IMR-90 (cell line): ENCODE results near the gene PRSS56. TPM values are rescaled to one million over a fixed set of nuclear protein-coding genes. Genes with fewer than 3 reads are reported as not detected.

Experiments used
- ATAC-seq: fragments of 200-7000 bp; cut with Tn5 transposase; 2 replicates; pipeline ENCODE4 v1.9.1; 2020; ENCODE audit warnings: low read depth, mild to moderate bottlenecking, moderate library complexity
- BruUV-seq: library from RNA; stranded (reverse); fragments of 400-500 nt; replicated peaks from 2 replicates; lab custom pipeline; 2021; lab: Mats Ljungman, UMichigan
- CTCF ChIA-PET: fragments of 300-600 bp; formaldehyde crosslinking; extraction: SDS; loops from one replicate; lab custom pipeline; 2021; ENCODE audit warnings: antibody characterized with exemption; lab: Yijun Ruan, JAX
- POLR2A ChIA-PET: fragments of 300-600 bp; sonication (Branson Sonifier 250); formaldehyde crosslinking; loops from one replicate; lab custom pipeline; 2022; ENCODE audit warnings: antibody characterized with exemption; ENCODE audit not compliant: unreplicated experiment; lab: Charles Lee
- DNase-seq: peaks from one replicate; pipeline ENCODE4 v3.0.0; 2013
- H2AFZ ChIP-seq: replicated peaks from 2 replicates; pipeline ENCODE3; 2013; ENCODE audit warnings: low read length, mild to moderate bottlenecking; ENCODE audit not compliant: poor library complexity
- H2AK5ac ChIP-seq: 2 replicates; pipeline ENCODE4 v1.6.1; 2013; ENCODE audit warnings: low read depth, low read length, inconsistent platforms
- H2AK9ac ChIP-seq: replicated peaks from 2 replicates; pipeline ENCODE3; 2013; ENCODE audit warnings: mild to moderate bottlenecking, low read depth, low read length, moderate library complexity; ENCODE audit not compliant: poor library complexity
- H2BK120ac ChIP-seq: 2 replicates; pipeline ENCODE4 v1.6.1; 2013; ENCODE audit warnings: low read depth, low read length, inconsistent platforms
- H2BK15ac ChIP-seq: 3 replicates; pipeline ENCODE4 v1.6.1; 2013; ENCODE audit warnings: low read depth, low read length, inconsistent platforms
- H2BK20ac ChIP-seq: 2 replicates; pipeline ENCODE4 v1.6.1; 2013; ENCODE audit warnings: low read depth, mild to moderate bottlenecking, inconsistent platforms, low read length, moderate library complexity
- H2BK5ac ChIP-seq: 2 replicates; pipeline ENCODE4 v1.6.1; 2013; ENCODE audit warnings: mild to moderate bottlenecking, low read depth, low read length, inconsistent platforms; ENCODE audit not compliant: poor library complexity, severe bottlenecking
- H3K14ac ChIP-seq: replicated peaks from 2 replicates; pipeline ENCODE4 v1.6.1; 2013; ENCODE audit warnings: low read depth, low read length, inconsistent platforms
- H3K18ac ChIP-seq: 2 replicates; pipeline ENCODE4 v1.6.1; 2013; ENCODE audit warnings: low read depth, low read length, control low read depth
- H3K23ac ChIP-seq: 2 replicates; pipeline ENCODE4 v1.6.1; 2013; ENCODE audit warnings: low read depth, low read length, inconsistent platforms
- H3K27ac ChIP-seq: 2 replicates; pipeline ENCODE4 v1.5.1; 2013; ENCODE audit warnings: mild to moderate bottlenecking, control low read depth, low read length; ENCODE audit not compliant: insufficient read depth
- H3K27me3 ChIP-seq: 2 replicates; pipeline ENCODE4 v1.6.1; 2013; ENCODE audit warnings: low read length; ENCODE audit not compliant: control insufficient read depth, insufficient read depth
- H3K36me3 ChIP-seq: 2 replicates; pipeline ENCODE4 v1.6.1; 2013; ENCODE audit warnings: low read length, mixed read lengths; ENCODE audit not compliant: control insufficient read depth, insufficient read depth
- H3K4ac ChIP-seq: 2 replicates; pipeline ENCODE4 v1.6.1; 2013; ENCODE audit warnings: low read depth, low read length, inconsistent platforms
- H3K4me1 ChIP-seq: 2 replicates; pipeline ENCODE4 v1.6.1; 2013; ENCODE audit warnings: low read length, mixed read lengths; ENCODE audit not compliant: control insufficient read depth, insufficient read depth
- H3K4me2 ChIP-seq: 2 replicates; pipeline ENCODE4 v1.6.1; 2013; ENCODE audit warnings: low read depth, mild to moderate bottlenecking, control low read depth, low read length, moderate library complexity
- H3K4me3 ChIP-seq: 2 replicates; pipeline ENCODE4 v1.5.1; 2013; ENCODE audit warnings: low read depth, mild to moderate bottlenecking, control low read depth, low read length, moderate library complexity; ENCODE audit not compliant: insufficient read depth
- H3K56ac ChIP-seq: 2 replicates; pipeline ENCODE4 v1.6.1; 2013; ENCODE audit warnings: low read length, inconsistent platforms; ENCODE audit not compliant: insufficient read depth; ENCODE audit errors: extremely low read depth
- H3K79me1 ChIP-seq, 2 experiments: 2 replicates each; pipeline ENCODE4 v1.6.1; 2013; ENCODE audit warnings: low read length in 2 of 2, inconsistent platforms in 1 of 2, low read depth in 1 of 2
- H3K9ac ChIP-seq: 2 replicates; pipeline ENCODE4 v1.6.1; 2013; ENCODE audit warnings: low read depth, low read length, control low read depth
- H3K9me1 ChIP-seq: 2 replicates; pipeline ENCODE4 v1.6.1; 2013; ENCODE audit warnings: low read length, inconsistent platforms; ENCODE audit not compliant: insufficient read depth
- H3K9me3 ChIP-seq: 2 replicates; pipeline ENCODE4 v1.6.1; 2013; ENCODE audit warnings: low read length; ENCODE audit not compliant: control insufficient read depth, insufficient read depth
- H4K20me1 ChIP-seq: 2 replicates; pipeline ENCODE4 v1.6.1; 2013; ENCODE audit warnings: low read length, inconsistent platforms; ENCODE audit not compliant: insufficient read depth
- H4K5ac ChIP-seq: 2 replicates; pipeline ENCODE4 v1.6.1; 2013; ENCODE audit warnings: mild to moderate bottlenecking, low read depth, low read length, control low read depth
- H4K8ac ChIP-seq, 2 experiments: 2 replicates each; pipeline ENCODE4 v1.6.1; 2013; ENCODE audit warnings: low read depth in 2 of 2, low read length in 2 of 2, control low read depth in 1 of 2, inconsistent platforms in 1 of 2
- H4K91ac ChIP-seq: 2 replicates; pipeline ENCODE4 v1.6.1; 2013; ENCODE audit warnings: low read depth, low read length, inconsistent platforms; ENCODE audit not compliant: insufficient read depth
- CEBPB ChIP-seq: IDR thresholded peaks from 2 replicates; pipeline ENCODE4 v1.6.1; 2012; ENCODE audit warnings: low read depth, low read length, improper control_type of control experiment
- CHD1 ChIP-seq: IDR thresholded peaks from 2 replicates; pipeline ENCODE4 v1.6.1; 2012; ENCODE audit warnings: low read depth, low read length, improper control_type of control experiment
- MAFK ChIP-seq: IDR thresholded peaks from 2 replicates; pipeline ENCODE4 v1.6.1; 2012; ENCODE audit warnings: low read depth, low read length, improper control_type of control experiment
- NFE2L2 ChIP-seq: fragments of 150-350 bp; IDR thresholded peaks from 2 replicates; pipeline ENCODE4 v1.6.1; 2016; ENCODE audit warnings: low read depth, mild to moderate bottlenecking, low read length
- POLR2A ChIP-seq: IDR thresholded peaks from 2 replicates; pipeline ENCODE4 v1.6.1; 2012; ENCODE audit warnings: mild to moderate bottlenecking, low read depth, low read length
- RFX5 ChIP-seq: IDR thresholded peaks from 2 replicates; pipeline ENCODE4 v1.8.0; 2012; ENCODE audit warnings: low read depth, mild to moderate bottlenecking, low read length, moderate library complexity
- WGBS, 2 experiments: methylation state at CpG; one replicate each; pipeline versions ENCODE4 v1.1.5 to v1.1.7; 2013; ENCODE audit warnings: missing lambda C conversion rate in 2 of 2; ENCODE audit not compliant: insufficient read length in 1 of 2; ENCODE audit errors: extremely low coverage in 2 of 2; 5-methylcytosine and 5-hydroxymethylcytosine counted together
- dilution Hi-C: fragments of 300-500 bp; cut with HindIII; formaldehyde crosslinking; loops from one replicate; pipeline ENCODE4 v1.14.3; 2018; ENCODE audit warnings: low sequenced_read_pairs; ENCODE audit not compliant: unreplicated experiment
- in situ Hi-C: fragments of 300-500 bp; cut with MboI; formaldehyde crosslinking; loops from 3 replicates; pipeline ENCODE4 v1.14.3; 2019; ENCODE audit warnings: low sequenced_read_pairs, inconsistent platforms, mixed read lengths
- intact Hi-C: fragments of 100-400 bp; cut with micrococcal nuclease; formaldehyde crosslinking; loops from 2 replicates; pipeline ENCODE4 v1.10.0; 2022
- polyA plus RNA-seq, 3 experiments: library from polyadenylated mRNA; depleted of rRNA; stranded (reverse); fragments of >200 nt; gene quantifications; 2 replicates each; pipeline ENCODE4 v1.2.3, GENCODE V29; 2012; ENCODE audit warnings: low replicate concordance in 1 of 3
- total RNA-seq: library from RNA; depleted of rRNA; stranded (reverse); fragments of >200 nt; gene quantifications from 2 replicates; pipeline ENCODE4 v1.2.3, GENCODE V29; 2012
- TF ChIP-seq, protein P1 (sequence below): fragments of 150-350 bp; IDR thresholded peaks from 2 replicates; pipeline ENCODE4 v1.6.1; 2016; ENCODE audit warnings: low read depth, mild to moderate bottlenecking, low read length, moderate library complexity, borderline replicate concordance
- TF ChIP-seq, protein P2 (sequence below): fragments of 150-350 bp; IDR thresholded peaks from 2 replicates; pipeline ENCODE4 v1.6.1; 2017; ENCODE audit warnings: mild to moderate bottlenecking, antibody characterized with exemption, low read length, low read depth
- TF ChIP-seq, protein P3 (sequence below): conservative IDR thresholded peaks from 2 replicates; pipeline ENCODE4 v1.5.1; 2012; ENCODE audit warnings: mild to moderate bottlenecking, low read depth, low read length, improper control_type of control experiment

Gene PRSS56
- total and polyA plus RNA-seq, 2 of the 4 experiments (the other 2 are of a cell fraction) = not detected

DNA sequence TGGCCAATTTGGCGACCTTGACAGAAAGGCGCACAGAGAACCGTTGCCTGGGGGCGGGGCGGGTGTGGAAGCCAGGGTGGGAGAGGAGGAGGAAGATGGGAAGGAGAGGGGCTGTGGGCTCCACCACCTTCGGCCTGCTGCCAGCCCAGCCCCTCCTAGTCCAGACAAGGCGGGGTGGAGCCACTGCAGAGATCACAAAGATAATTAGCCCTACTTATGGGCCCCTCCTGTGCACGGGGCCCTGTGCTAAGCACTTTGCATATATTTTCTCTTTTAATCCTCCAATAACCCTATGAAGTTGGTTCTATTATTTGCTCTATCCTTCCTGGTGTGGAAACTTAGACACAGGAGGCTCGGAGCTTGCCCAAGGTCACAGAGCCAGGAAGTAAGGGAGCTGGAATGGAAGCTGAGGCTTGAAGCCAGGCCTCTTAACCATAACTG, 18.8 kb upstream of the PRSS56 start:
- in situ Hi-C loops (no loop called here), intact Hi-C loops (loop anchor here (10.0 kb wide), 1 partner anchor 597 kb away; no protein-coding TSS in a partner anchor), dilution Hi-C loops (no loop called here)
- Histone ChIP-seq H3K36me3 (no peaks in the 10 kb centered on the region), H3K4ac (no peak overlapping the region), H3K27me3 (peaks cover 69% of the 10 kb centered on the region), H2AFZ (no peak overlapping the region), H3K79me1 (no peaks in the 10 kb centered on the region), H4K5ac (no peak overlapping the region), H2AK5ac (no peak overlapping the region), H4K91ac (no peak overlapping the region), H3K4me2 (no peak overlapping the region), H3K27ac (no peak overlapping the region), H2BK120ac (no peak overlapping the region), H4K8ac (no peak overlapping the region), H3K4me3 (no peak overlapping the region), H3K9me1 (no peaks in the 10 kb centered on the region), H3K4me1 (no peaks in the 10 kb centered on the region), H3K23ac (no peak overlapping the region), H3K18ac (no peak overlapping the region), H3K56ac (no peak overlapping the region), H2BK15ac (no peak overlapping the region), H2BK5ac (no peak overlapping the region), H2AK9ac (no peak overlapping the region), H4K20me1 (no peaks in the 10 kb centered on the region), H3K9me3 (no peaks in the 10 kb centered on the region), H3K14ac (no peak overlapping the region), H3K9ac (no peak overlapping the region), H2BK20ac (no peak overlapping the region)
- ChIA-PET POLR2A (no interaction called here), CTCF (no interaction called here)
- DNase-seq (no peak), ATAC-seq (no peak)
- WGBS, 2 experiments = no CpG with 5 or more reads among the region's 9 CpGs
- TF ChIP-seq CEBPB = no peak
- TF ChIP-seq, protein P1, sequence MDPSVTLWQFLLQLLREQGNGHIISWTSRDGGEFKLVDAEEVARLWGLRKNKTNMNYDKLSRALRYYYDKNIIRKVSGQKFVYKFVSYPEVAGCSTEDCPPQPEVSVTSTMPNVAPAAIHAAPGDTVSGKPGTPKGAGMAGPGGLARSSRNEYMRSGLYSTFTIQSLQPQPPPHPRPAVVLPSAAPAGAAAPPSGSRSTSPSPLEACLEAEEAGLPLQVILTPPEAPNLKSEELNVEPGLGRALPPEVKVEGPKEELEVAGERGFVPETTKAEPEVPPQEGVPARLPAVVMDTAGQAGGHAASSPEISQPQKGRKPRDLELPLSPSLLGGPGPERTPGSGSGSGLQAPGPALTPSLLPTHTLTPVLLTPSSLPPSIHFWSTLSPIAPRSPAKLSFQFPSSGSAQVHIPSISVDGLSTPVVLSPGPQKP = no peak
- TF ChIP-seq RFX5 = no peak
- TF ChIP-seq, protein P2, sequence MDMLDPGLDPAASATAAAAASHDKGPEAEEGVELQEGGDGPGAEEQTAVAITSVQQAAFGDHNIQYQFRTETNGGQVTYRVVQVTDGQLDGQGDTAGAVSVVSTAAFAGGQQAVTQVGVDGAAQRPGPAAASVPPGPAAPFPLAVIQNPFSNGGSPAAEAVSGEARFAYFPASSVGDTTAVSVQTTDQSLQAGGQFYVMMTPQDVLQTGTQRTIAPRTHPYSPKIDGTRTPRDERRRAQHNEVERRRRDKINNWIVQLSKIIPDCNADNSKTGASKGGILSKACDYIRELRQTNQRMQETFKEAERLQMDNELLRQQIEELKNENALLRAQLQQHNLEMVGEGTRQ = no peak
- no peak for TF ChIP-seq CHD1
- TF ChIP-seq, protein P3, sequence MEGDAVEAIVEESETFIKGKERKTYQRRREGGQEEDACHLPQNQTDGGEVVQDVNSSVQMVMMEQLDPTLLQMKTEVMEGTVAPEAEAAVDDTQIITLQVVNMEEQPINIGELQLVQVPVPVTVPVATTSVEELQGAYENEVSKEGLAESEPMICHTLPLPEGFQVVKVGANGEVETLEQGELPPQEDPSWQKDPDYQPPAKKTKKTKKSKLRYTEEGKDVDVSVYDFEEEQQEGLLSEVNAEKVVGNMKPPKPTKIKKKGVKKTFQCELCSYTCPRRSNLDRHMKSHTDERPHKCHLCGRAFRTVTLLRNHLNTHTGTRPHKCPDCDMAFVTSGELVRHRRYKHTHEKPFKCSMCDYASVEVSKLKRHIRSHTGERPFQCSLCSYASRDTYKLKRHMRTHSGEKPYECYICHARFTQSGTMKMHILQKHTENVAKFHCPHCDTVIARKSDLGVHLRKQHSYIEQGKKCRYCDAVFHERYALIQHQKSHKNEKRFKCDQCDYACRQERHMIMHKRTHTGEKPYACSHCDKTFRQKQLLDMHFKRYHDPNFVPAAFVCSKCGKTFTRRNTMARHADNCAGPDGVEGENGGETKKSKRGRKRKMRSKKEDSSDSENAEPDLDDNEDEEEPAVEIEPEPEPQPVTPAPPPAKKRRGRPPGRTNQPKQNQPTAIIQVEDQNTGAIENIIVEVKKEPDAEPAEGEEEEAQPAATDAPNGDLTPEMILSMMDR = no peak
- no peak for TF ChIP-seq POLR2A
- TF ChIP-seq NFE2L2 = no peak
- TF ChIP-seq MAFK = no peak
- BruUV-seq = no TSS peak
